Fibroblast of lung (primary cell): Measurements from ENCODE around the gene RBBP8.

Experiments used
- CTCF ChIP-seq, 2 donors: IDR thresholded peaks in 1 of 2; conservative IDR thresholded peaks in 1 of 2; 1 replicate in 1 of 2; 2 replicates in 1 of 2; pipeline ENCODE4 v1.5.1; 2011 to 2012; ENCODE audit warnings: low read length in 2 of 2, control low read depth in 1 of 2, inconsistent platforms in 1 of 2, low read depth in 1 of 2, mild to moderate bottlenecking in 1 of 2
- EZH2 ChIP-seq: IDR thresholded peaks from 2 replicates; pipeline ENCODE4 v1.5.1; 2012; ENCODE audit warnings: low read length, control low read depth, mild to moderate bottlenecking; ENCODE audit errors: missing control alignments

GRCh38 chr18:22946846-22947245 is 13.7 kb downstream of the RBBP8 start:
- TF ChIP-seq CTCF (conservative IDR thresholded peaks at IDR 0.05 in 1 of 2, IDR thresholded peaks at IDR 0.05 in 1 of 2; ENCODE audit: low read depth in 1 of 2, low read length in 2 of 2) (no peak), EZH2 (no peak)
